IPS-15b (cell line): ENCODE results near the gene BPIFB6.

Source experiments
- H3K27me3 ChIP-seq: one replicate; pipeline ENCODE4 v1.6.1; 2013; ENCODE audit warnings: low read length; ENCODE audit not compliant: control insufficient read depth, insufficient read depth
- H3K36me3 ChIP-seq: one replicate; pipeline ENCODE4 v1.6.1; 2013; ENCODE audit warnings: low read length; ENCODE audit not compliant: control insufficient read depth, insufficient read depth
- H3K4me1 ChIP-seq: one replicate; pipeline ENCODE4 v1.6.1; 2013; ENCODE audit warnings: mild to moderate bottlenecking, low read length; ENCODE audit not compliant: control insufficient read depth, insufficient read depth
- H3K4me3 ChIP-seq: one replicate; pipeline ENCODE4 v1.5.1; 2013; ENCODE audit warnings: low read depth, low read length
- H3K9ac ChIP-seq: one replicate; pipeline ENCODE4 v1.6.1; 2013; ENCODE audit warnings: low read depth, mild to moderate bottlenecking, low read length
- H3K9me3 ChIP-seq: one replicate; pipeline ENCODE4 v1.6.1; 2013; ENCODE audit warnings: mild to moderate bottlenecking, low read length; ENCODE audit not compliant: control insufficient read depth, insufficient read depth

The BPIFB6 gene

GRCh38 chr20:33051333-33051732, 19.9 kb downstream of the BPIFB6 start:
- no peak overlapping the region for H3K9ac ChIP-seq
- H3K4me1 ChIP-seq, result peaks cover 3% of the 10 kb centered on the region
- H3K27me3 ChIP-seq, result no peaks in the 10 kb centered on the region
- no peaks in the 10 kb centered on the region for H3K9me3 ChIP-seq
- no peaks in the 10 kb centered on the region for H3K36me3 ChIP-seq
- no peak overlapping the region for H3K4me3 ChIP-seq

GRCh38 chr20:33053291-33054106, 22.1 kb downstream of the BPIFB6 start, which contains the start of gene BPIFB3:
Gene BPIFB3, plus strand, starts transcription at chr20:33053903. Its CDS starts 1,533 bp downstream, at chr20:33055436.
- H3K27me3 ChIP-seq, result no peaks in the 10 kb centered on the region
- H3K36me3 ChIP-seq, result no peaks in the 10 kb centered on the region
- H3K9ac ChIP-seq, result no peak within 1 kb of the TSS
- H3K4me1 ChIP-seq, result peaks cover 3% of the 10 kb centered on the region
- H3K4me3 ChIP-seq, result no peak within 1 kb of the TSS
- no peaks in the 10 kb centered on the region for H3K9me3 ChIP-seq

- peaks cover 3% of the 10 kb centered on the region for H3K4me1 ChIP-seq
- H3K4me3 ChIP-seq, result no peak overlapping the region
- H3K36me3 ChIP-seq, result no peaks in the 10 kb centered on the region
- no peaks in the 10 kb centered on the region for H3K27me3 ChIP-seq
- no peak overlapping the region for H3K9ac ChIP-seq
- H3K9me3 ChIP-seq, result no peaks in the 10 kb centered on the region
These were observed 22.9 kb downstream of the BPIFB6 start for GRCh38 chr20:33054381-33054780.

GRCh38 chr20:33054791-33055190, 23.3 kb downstream of the BPIFB6 start:
- Histone ChIP-seq H3K9me3 (no peaks in the 10 kb centered on the region), H3K4me3 (no peak overlapping the region), H3K27me3 (no peaks in the 10 kb centered on the region), H3K36me3 (no peaks in the 10 kb centered on the region), H3K9ac (no peak overlapping the region), H3K4me1 (peaks cover 3% of the 10 kb centered on the region)

- no peaks in the 10 kb centered on the region for H3K4me1 ChIP-seq
- no peak overlapping the region for H3K9ac ChIP-seq
- H3K27me3 ChIP-seq, result no peaks in the 10 kb centered on the region
- no peaks in the 10 kb centered on the region for H3K9me3 ChIP-seq
- no peak overlapping the region for H3K4me3 ChIP-seq
- no peaks in the 10 kb centered on the region for H3K36me3 ChIP-seq
These were observed 27.7 kb downstream of the BPIFB6 start for GRCh38 chr20:33059136-33059535.

GRCh38 chr20:33059741-33060390, 28.4 kb downstream of the BPIFB6 start:
- no peaks in the 10 kb centered on the region for H3K27me3 ChIP-seq
- H3K9me3 ChIP-seq, result no peaks in the 10 kb centered on the region

GRCh38 chr20:33061658-33062028, 30.2 kb downstream of the BPIFB6 start:
- Histone ChIP-seq H3K9ac (no peak overlapping the region), H3K4me3 (no peak overlapping the region), H3K27me3 (no peaks in the 10 kb centered on the region)

More at GRCh38 chr20:33059741-33060390, 28.4 kb downstream of the BPIFB6 start:
- no peaks in the 10 kb centered on the region for H3K36me3 ChIP-seq
- H3K4me3 ChIP-seq, result no peak overlapping the region
- no peaks in the 10 kb centered on the region for H3K4me1 ChIP-seq
- no peak overlapping the region for H3K9ac ChIP-seq

GRCh38 chr20:33062105-33062824, 30.8 kb downstream of the BPIFB6 start:
- Histone ChIP-seq H3K9ac (no peak overlapping the region), H3K4me1 (no peaks in the 10 kb centered on the region), H3K36me3 (no peaks in the 10 kb centered on the region), H3K9me3 (no peaks in the 10 kb centered on the region), H3K4me3 (no peak overlapping the region), H3K27me3 (no peaks in the 10 kb centered on the region)

More at GRCh38 chr20:33061658-33062028, 30.2 kb downstream of the BPIFB6 start:
- Histone ChIP-seq H3K4me1 (no peaks in the 10 kb centered on the region), H3K36me3 (no peaks in the 10 kb centered on the region), H3K9me3 (no peaks in the 10 kb centered on the region)

GRCh38 chr20:33062825-33063149, 31.3 kb downstream of the BPIFB6 start:
- Histone ChIP-seq H3K27me3 (no peaks in the 10 kb centered on the region), H3K4me3 (no peak overlapping the region), H3K36me3 (no peaks in the 10 kb centered on the region), H3K9me3 (no peaks in the 10 kb centered on the region), H3K4me1 (no peaks in the 10 kb centered on the region), H3K9ac (no peak overlapping the region)

- H3K9me3 ChIP-seq, result no peaks in the 10 kb centered on the region
- no peak overlapping the region for H3K4me3 ChIP-seq
- no peaks in the 10 kb centered on the region for H3K4me1 ChIP-seq
- no peak overlapping the region for H3K9ac ChIP-seq
- no peaks in the 10 kb centered on the region for H3K27me3 ChIP-seq
- H3K36me3 ChIP-seq, result no peaks in the 10 kb centered on the region
These were observed 31.8 kb downstream of the BPIFB6 start for GRCh38 chr20:33063271-33063670.

GRCh38 chr20:33064572-33065287, 33.3 kb downstream of the BPIFB6 start:
- H3K36me3 ChIP-seq, result no peaks in the 10 kb centered on the region
- H3K9ac ChIP-seq, result no peak overlapping the region
- no peaks in the 10 kb centered on the region for H3K27me3 ChIP-seq
- no peaks in the 10 kb centered on the region for H3K4me1 ChIP-seq
- no peak overlapping the region for H3K4me3 ChIP-seq
- H3K9me3 ChIP-seq, result no peaks in the 10 kb centered on the region
